Measurements from ENCODE around the gene MSTN. TPM values are rescaled to one million over a fixed set of nuclear protein-coding genes. Genes with fewer than 3 reads are reported as not detected.
A peak's percentile ranks its signal among the peaks of the same experiment; 100 is the strongest.

The MSTN gene
- total RNA-seq, 1 donor, result not detected

DNA sequence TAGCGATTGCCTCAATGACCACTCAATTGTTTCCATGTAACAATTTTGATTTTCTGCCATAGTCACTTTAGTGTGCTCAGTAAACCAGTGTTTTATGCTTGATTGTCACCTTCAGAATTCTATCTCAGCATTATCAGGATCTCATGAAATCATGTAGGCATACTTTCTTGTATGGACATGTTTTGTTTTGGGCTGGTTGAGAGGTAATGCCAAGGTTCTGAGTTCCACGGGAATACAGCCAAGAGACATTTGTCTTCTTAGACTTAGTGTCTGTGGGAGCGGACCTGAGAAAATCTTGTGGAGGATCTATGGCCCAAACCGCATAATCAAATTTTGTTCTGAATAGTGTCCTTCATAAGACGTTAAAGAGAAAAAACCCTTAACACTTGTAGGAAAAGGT is 10.2 kb downstream of the MSTN start:
- Histone ChIP-seq H3K27me3 (ENCODE audit: insufficient read depth, low read length) (no peaks in the 10 kb centered on the region), H3K36me3 (ENCODE audit: insufficient read depth, low read length) (no peaks in the 10 kb centered on the region), H3K4me2 (ENCODE audit: insufficient read depth, low read length) (no peak overlapping the region), H4K20me1 (ENCODE audit: insufficient read depth, low read length) (no peaks in the 10 kb centered on the region), H3K4me1 (ENCODE audit: insufficient read depth, low read length) (no peaks in the 10 kb centered on the region), H3K9me3 (ENCODE audit: low read depth, low read length) (no peaks in the 10 kb centered on the region), H3K4me3 (ENCODE audit: insufficient read depth, low read length) (no peak overlapping the region), H2AFZ (ENCODE audit: low read length) (no peak overlapping the region), H3K79me2 (ENCODE audit: insufficient read depth, low read length) (no peaks in the 10 kb centered on the region), H3K27ac (ENCODE audit: low read depth, low read length) (no peak overlapping the region)
- TF ChIP-seq, protein P1, sequence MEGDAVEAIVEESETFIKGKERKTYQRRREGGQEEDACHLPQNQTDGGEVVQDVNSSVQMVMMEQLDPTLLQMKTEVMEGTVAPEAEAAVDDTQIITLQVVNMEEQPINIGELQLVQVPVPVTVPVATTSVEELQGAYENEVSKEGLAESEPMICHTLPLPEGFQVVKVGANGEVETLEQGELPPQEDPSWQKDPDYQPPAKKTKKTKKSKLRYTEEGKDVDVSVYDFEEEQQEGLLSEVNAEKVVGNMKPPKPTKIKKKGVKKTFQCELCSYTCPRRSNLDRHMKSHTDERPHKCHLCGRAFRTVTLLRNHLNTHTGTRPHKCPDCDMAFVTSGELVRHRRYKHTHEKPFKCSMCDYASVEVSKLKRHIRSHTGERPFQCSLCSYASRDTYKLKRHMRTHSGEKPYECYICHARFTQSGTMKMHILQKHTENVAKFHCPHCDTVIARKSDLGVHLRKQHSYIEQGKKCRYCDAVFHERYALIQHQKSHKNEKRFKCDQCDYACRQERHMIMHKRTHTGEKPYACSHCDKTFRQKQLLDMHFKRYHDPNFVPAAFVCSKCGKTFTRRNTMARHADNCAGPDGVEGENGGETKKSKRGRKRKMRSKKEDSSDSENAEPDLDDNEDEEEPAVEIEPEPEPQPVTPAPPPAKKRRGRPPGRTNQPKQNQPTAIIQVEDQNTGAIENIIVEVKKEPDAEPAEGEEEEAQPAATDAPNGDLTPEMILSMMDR (IDR thresholded peaks at IDR 0.05; ENCODE audit: extremely low read depth, low read depth, low read length), result no peak
- no peak for DNase-seq (ENCODE audit: insufficient read length, low spot score, missing footprints)

DNA sequence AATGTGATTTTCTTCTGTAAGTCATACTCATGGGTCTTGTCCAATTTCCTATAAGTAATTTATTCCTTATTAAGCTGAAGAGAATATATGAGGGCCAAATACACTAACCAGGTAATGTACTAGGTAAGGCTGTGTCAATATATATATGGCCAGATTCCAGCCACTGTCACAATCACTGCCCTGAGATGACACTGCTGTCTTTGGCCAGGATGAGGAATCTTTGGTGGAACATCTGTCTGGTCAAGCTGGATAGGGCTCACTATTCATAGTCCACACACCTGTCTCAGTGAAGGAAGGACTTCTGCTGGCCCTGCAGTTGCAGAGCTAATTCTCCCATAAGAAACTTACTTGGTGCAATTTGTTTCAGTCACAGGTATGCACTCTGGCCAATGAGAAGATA is 11.3 kb downstream of the MSTN start:
- H3K4me2 ChIP-seq (ENCODE audit: insufficient read depth, low read length), result no peak overlapping the region
- TF ChIP-seq, protein P1 (IDR thresholded peaks at IDR 0.05; ENCODE audit: extremely low read depth, low read depth, low read length), result no peak
- no peaks in the 10 kb centered on the region for H3K27me3 ChIP-seq (ENCODE audit: insufficient read depth, low read length)
- H3K9me3 ChIP-seq (ENCODE audit: low read depth, low read length), result no peaks in the 10 kb centered on the region
- no peaks in the 10 kb centered on the region for H3K79me2 ChIP-seq (ENCODE audit: insufficient read depth, low read length)
- H2AFZ ChIP-seq (ENCODE audit: low read length), result no peak overlapping the region
- DNase-seq (ENCODE audit: insufficient read length, low spot score, missing footprints), result peak; percentile 3
- no peak overlapping the region for H3K4me3 ChIP-seq (ENCODE audit: insufficient read depth, low read length)
- no peak overlapping the region for H3K27ac ChIP-seq (ENCODE audit: low read depth, low read length)
- no peaks in the 10 kb centered on the region for H3K36me3 ChIP-seq (ENCODE audit: insufficient read depth, low read length)
- no peaks in the 10 kb centered on the region for H4K20me1 ChIP-seq (ENCODE audit: insufficient read depth, low read length)
- no peaks in the 10 kb centered on the region for H3K4me1 ChIP-seq (ENCODE audit: insufficient read depth, low read length)

DNA sequence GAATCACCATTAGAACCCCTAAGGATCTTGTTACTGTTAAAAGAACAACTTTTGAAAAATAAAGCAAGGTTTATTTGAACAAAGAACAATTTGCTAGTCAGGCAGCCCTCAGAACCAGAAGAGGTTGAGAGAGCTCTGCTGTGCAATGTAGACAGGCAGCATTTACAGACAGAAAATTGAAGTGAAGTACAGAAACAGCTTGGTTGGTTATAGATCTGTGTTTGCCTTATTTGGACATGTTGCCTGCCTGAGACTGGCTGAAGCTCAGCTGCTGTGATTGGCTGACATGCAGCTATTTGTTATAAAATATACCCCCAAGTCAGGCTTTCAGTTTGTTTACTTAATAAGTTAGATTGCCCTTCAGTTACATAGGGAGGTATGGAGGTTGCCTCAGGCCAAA is 12.5 kb downstream of the MSTN start:
- Histone ChIP-seq H3K79me2 (ENCODE audit: insufficient read depth, low read length) (no peaks in the 10 kb centered on the region), H3K27ac (ENCODE audit: low read depth, low read length) (no peak overlapping the region), H3K4me1 (ENCODE audit: insufficient read depth, low read length) (no peaks in the 10 kb centered on the region), H3K9me3 (ENCODE audit: low read depth, low read length) (no peaks in the 10 kb centered on the region), H3K36me3 (ENCODE audit: insufficient read depth, low read length) (no peaks in the 10 kb centered on the region), H3K4me2 (ENCODE audit: insufficient read depth, low read length) (no peak overlapping the region), H4K20me1 (ENCODE audit: insufficient read depth, low read length) (no peaks in the 10 kb centered on the region), H3K27me3 (ENCODE audit: insufficient read depth, low read length) (no peaks in the 10 kb centered on the region), H3K4me3 (ENCODE audit: insufficient read depth, low read length) (no peak overlapping the region), H2AFZ (ENCODE audit: low read length) (no peak overlapping the region)
- TF ChIP-seq, protein P1 (IDR thresholded peaks at IDR 0.05; ENCODE audit: extremely low read depth, low read depth, low read length), result no peak
- no peak for DNase-seq (ENCODE audit: insufficient read length, low spot score, missing footprints)

DNA sequence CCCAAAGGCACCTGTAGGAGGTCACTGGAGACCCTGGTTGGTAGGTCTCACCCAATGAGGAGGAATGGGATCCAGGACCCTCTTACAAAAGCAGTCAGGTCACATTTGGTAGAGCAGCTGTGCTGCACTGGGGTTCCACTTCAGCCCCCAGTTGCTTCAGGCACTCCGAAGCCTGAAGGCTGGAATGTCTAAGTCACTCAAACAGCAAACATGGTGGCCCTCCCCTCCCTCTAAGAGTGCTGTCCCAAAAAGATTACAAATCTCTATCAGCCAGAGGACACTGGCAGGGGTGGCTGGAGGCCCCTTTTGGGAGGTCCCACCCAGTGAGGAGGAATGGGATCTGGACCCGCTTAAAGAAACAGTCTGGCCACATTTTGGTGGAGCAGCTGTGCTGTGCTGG is 17.7 kb downstream of the MSTN start:
- TF ChIP-seq, protein P1 (IDR thresholded peaks at IDR 0.05; ENCODE audit: extremely low read depth, low read depth, low read length), result no peak
- Histone ChIP-seq H3K9me3 (ENCODE audit: low read depth, low read length) (no peaks in the 10 kb centered on the region), H3K4me3 (ENCODE audit: insufficient read depth, low read length) (no peak overlapping the region), H3K27ac (ENCODE audit: low read depth, low read length) (no peak overlapping the region), H3K4me1 (ENCODE audit: insufficient read depth, low read length) (peaks cover 5% of the 10 kb centered on the region), H3K79me2 (ENCODE audit: insufficient read depth, low read length) (no peaks in the 10 kb centered on the region), H3K36me3 (ENCODE audit: insufficient read depth, low read length) (no peaks in the 10 kb centered on the region), H4K20me1 (ENCODE audit: insufficient read depth, low read length) (no peaks in the 10 kb centered on the region), H2AFZ (ENCODE audit: low read length) (no peak overlapping the region), H3K4me2 (ENCODE audit: insufficient read depth, low read length) (no peak overlapping the region), H3K27me3 (ENCODE audit: insufficient read depth, low read length) (peaks cover 5% of the 10 kb centered on the region)
- DNase-seq (ENCODE audit: insufficient read length, low spot score, missing footprints), result no peak

All from osteoblast (primary cell).